ENCODE measurements around the gene C19orf85.
"Not testable (repeated sequence)": the region's sequence is repeated elsewhere in the genome, so short reads cannot be mapped to it uniquely, and the experiment has no call there.

C19orf85 gene

GRCh38 chr19:55455576-55456235 is 8.8 kb downstream of the C19orf85 start:
- DNase-seq, result no peak

- peak; percentile 72 for DNase-seq
These were observed 9.7 kb downstream of the C19orf85 start for GRCh38 chr19:55454787-55455243.

- DNase-seq, result no peak
These were observed 10.9 kb downstream of the C19orf85 start for GRCh38 chr19:55453511-55454260.

- DNase-seq, result peak; percentile 94
These were observed 11.7 kb downstream of the C19orf85 start for GRCh38 chr19:55452749-55453346.

- peak; percentile 28 for DNase-seq
These were observed 12.4 kb downstream of the C19orf85 start for GRCh38 chr19:55451965-55452748.

- no peak for DNase-seq
These were observed 13.2 kb downstream of the C19orf85 start for GRCh38 chr19:55451163-55451964.

- no peak for DNase-seq
These were observed 15.1 kb downstream of the C19orf85 start for GRCh38 chr19:55449469-55449868.

GRCh38 chr19:55448175-55448490 is 16.4 kb downstream of the C19orf85 start:
- DNase-seq, result not testable (repeated sequence)

GRCh38 chr19:55447421-55448174 is 17.0 kb downstream of the C19orf85 start:
- DNase-seq, result peak; percentile 91

- DNase-seq, result no peak
These were observed 18.5 kb downstream of the C19orf85 start for GRCh38 chr19:55446060-55446459.

GRCh38 chr19:55444646-55445045 is 19.9 kb downstream of the C19orf85 start:
- no peak for DNase-seq

- peak; percentile 99 for DNase-seq
These were observed 20.6 kb downstream of the C19orf85 start for GRCh38 chr19:55443824-55444480.

- DNase-seq, result no peak
These were observed 21.3 kb downstream of the C19orf85 start, which contains the start of gene SHISA7 for GRCh38 chr19:55443045-55443823. TSS of gene SHISA7 (minus strand) at chr19:55443300. CDS start at chr19:55442863, 437 bp downstream.

GRCh38 chr19:55442372-55442961 is 22.1 kb downstream of the C19orf85 start:
- DNase-seq, result peak; percentile 50

- DNase-seq, result peak; percentile 68
These were observed 22.7 kb downstream of the C19orf85 start for GRCh38 chr19:55441692-55442321.

- no peak for DNase-seq
These were observed 23.2 kb downstream of the C19orf85 start for GRCh38 chr19:55441319-55441691.

GRCh38 chr19:55440411-55441105 is 24.0 kb downstream of the C19orf85 start:
- DNase-seq, result peak; percentile 70

- DNase-seq, result no peak
These were observed 25.5 kb downstream of the C19orf85 start for GRCh38 chr19:55439052-55439451.

- peak; percentile 65 for DNase-seq
These were observed 27.1 kb downstream of the C19orf85 start for GRCh38 chr19:55437410-55437809.
